Posterior vena cava (tissue), 2 donors: ENCODE results near the gene ZWINT. TPM values are rescaled to one million over a fixed set of nuclear protein-coding genes. Genes with fewer than 3 reads are reported as not detected.

Experiments
- DNase-seq: peaks from one replicate; pipeline ENCODE4 v3.0.0-alpha.2; 2020; ENCODE audit warnings: low spot score
- intact Hi-C, 2 donors: fragments of 100-400 bp; cut with DNase I; formaldehyde crosslinking; loops; one replicate each; pipeline versions ENCODE4 v1.14.1 to v1.14.2; 2022 to 2023
- long read RNA-seq, 2 donors: library from polyadenylated mRNA; unstranded; transcript quantifications; one replicate each; pipeline ENCODE4 v2.0.0, GENCODE V29; 2020 to 2021
- total RNA-seq, 2 donors: library from RNA; stranded (reverse); fragmentation: NEBNext Ultra II Directional; extraction: Animal tissue kit (Norgen Biotek cat#: 25700); gene quantifications; one replicate each; pipeline ENCODE4 v1.2.1, GENCODE V29; 2021
- donor health status: DM: yes; HTN: yes; CAD: no.
- donor health status: DM: yes; HTN: yes; CAD: no.

ZWINT gene
- total RNA-seq: 1 to 10 TPM; 1.7 to 1.9 TPM
- long read RNA-seq, donor 1, partial matches to known transcripts: 0 of 1 reads
- long read RNA-seq, donor 1, other reads (novel, unspliced or antisense): 0 of 1 reads
- long read RNA-seq, donor 2, partial matches to known transcripts: 0 of 4 reads
- long read RNA-seq, donor 2, other reads (novel, unspliced or antisense): 1 of 4 reads

GRCh38 chr10:56360967-56361612 is at the start of gene ZWINT:
Gene ZWINT (minus strand): TSS chr10:56361259. CDS start chr10:56361236, 23 bp downstream.
- intact Hi-C loops: no loop called here

GRCh38 chr10:56383806-56384205 is 22.7 kb upstream of the ZWINT start:
- no peak for DNase-seq
- intact Hi-C loops: no loop called here

More at GRCh38 chr10:56360967-56361612, at the start of gene ZWINT:
- DNase-seq: peak; percentile 98

GRCh38 chr10:56370217-56371113 is 9.4 kb upstream of the ZWINT start:
- DNase-seq: no peak
- intact Hi-C loops: no loop called here

- intact Hi-C loops: no loop called here
Observed at GRCh38 chr10:56360583-56360966, 484 bp downstream of the ZWINT start.

GRCh38 chr10:56359837-56360236 is 1.2 kb downstream of the ZWINT start:
- intact Hi-C loops: no loop called here
- DNase-seq: no peak

More at GRCh38 chr10:56360583-56360966, 484 bp downstream of the ZWINT start:
- no peak for DNase-seq

GRCh38 chr10:56357018-56357417 is 4.0 kb downstream of the ZWINT start:
- no peak for DNase-seq
- intact Hi-C loops: no loop called here

- peak; percentile 43 for DNase-seq
- intact Hi-C loops: loop anchor here in 1 of 2 donors (2.0 kb wide), 1 partner anchor 55 kb away; no protein-coding TSS in a partner anchor
Observed at GRCh38 chr10:56351909-56352630, 9.0 kb downstream of the ZWINT start.

- no peak for DNase-seq
- intact Hi-C loops: loop anchor here in 1 of 2 donors (2.0 kb wide), 1 partner anchor 57 kb away; no protein-coding TSS in a partner anchor
Observed at GRCh38 chr10:56349611-56350010, 11.4 kb downstream of the ZWINT start.

- intact Hi-C loops: no loop called here
- DNase-seq: no peak
Observed at GRCh38 chr10:56348101-56348500, 13.0 kb downstream of the ZWINT start.

GRCh38 chr10:56346845-56347415 is 14.1 kb downstream of the ZWINT start:
- no peak for DNase-seq
- intact Hi-C loops: no loop called here

- DNase-seq: no peak
- intact Hi-C loops: no loop called here
Observed at GRCh38 chr10:56341612-56342011, 19.4 kb downstream of the ZWINT start.

- intact Hi-C loops: no loop called here
- no peak for DNase-seq
Observed at GRCh38 chr10:56329961-56330360, 31.1 kb downstream of the ZWINT start.

- intact Hi-C loops: no loop called here
- DNase-seq: no peak
Observed at GRCh38 chr10:56327118-56327517, 33.9 kb downstream of the ZWINT start.

- intact Hi-C loops: no loop called here
- no peak for DNase-seq
Observed at GRCh38 chr10:56319386-56319785, 41.7 kb downstream of the ZWINT start.

GRCh38 chr10:56318816-56319215 is 42.2 kb downstream of the ZWINT start:
- intact Hi-C loops: no loop called here
- no peak for DNase-seq

GRCh38 chr10:56317603-56318002 is 43.5 kb downstream of the ZWINT start:
- no peak for DNase-seq
- intact Hi-C loops: no loop called here

- intact Hi-C loops: no loop called here
- no peak for DNase-seq
Observed at GRCh38 chr10:56316603-56317002, 44.5 kb downstream of the ZWINT start.
